Measurements from ENCODE around the gene NET1.
"Not testable (repeated sequence)": the region's sequence is repeated elsewhere in the genome, so short reads cannot be mapped to it uniquely, and the experiment has no call there.

DNA sequence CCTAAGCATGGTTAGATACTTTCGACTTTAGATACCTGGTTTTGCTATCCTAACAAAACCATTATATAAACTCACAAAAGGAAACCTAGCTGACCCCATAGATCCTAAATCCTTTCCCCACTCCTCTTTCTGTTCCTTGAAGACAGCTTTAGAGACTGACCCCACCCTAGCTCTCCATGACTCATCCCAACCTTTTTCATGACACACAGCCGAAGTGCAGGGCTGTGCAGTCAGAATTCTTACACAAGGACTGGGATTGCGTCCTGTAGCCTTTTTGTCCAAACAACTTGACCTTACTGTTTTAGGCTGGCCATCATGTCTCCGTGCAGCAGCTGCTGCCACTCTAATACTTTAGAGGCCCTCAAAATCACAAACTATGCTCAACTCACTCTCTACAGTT is 62.3 kb downstream of the NET1 start:
- TF ChIP-seq, protein P1, sequence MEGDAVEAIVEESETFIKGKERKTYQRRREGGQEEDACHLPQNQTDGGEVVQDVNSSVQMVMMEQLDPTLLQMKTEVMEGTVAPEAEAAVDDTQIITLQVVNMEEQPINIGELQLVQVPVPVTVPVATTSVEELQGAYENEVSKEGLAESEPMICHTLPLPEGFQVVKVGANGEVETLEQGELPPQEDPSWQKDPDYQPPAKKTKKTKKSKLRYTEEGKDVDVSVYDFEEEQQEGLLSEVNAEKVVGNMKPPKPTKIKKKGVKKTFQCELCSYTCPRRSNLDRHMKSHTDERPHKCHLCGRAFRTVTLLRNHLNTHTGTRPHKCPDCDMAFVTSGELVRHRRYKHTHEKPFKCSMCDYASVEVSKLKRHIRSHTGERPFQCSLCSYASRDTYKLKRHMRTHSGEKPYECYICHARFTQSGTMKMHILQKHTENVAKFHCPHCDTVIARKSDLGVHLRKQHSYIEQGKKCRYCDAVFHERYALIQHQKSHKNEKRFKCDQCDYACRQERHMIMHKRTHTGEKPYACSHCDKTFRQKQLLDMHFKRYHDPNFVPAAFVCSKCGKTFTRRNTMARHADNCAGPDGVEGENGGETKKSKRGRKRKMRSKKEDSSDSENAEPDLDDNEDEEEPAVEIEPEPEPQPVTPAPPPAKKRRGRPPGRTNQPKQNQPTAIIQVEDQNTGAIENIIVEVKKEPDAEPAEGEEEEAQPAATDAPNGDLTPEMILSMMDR (IDR thresholded peaks at IDR 0.05; ENCODE audit: borderline replicate concordance, extremely low read depth, low read length, poor library complexity, severe bottlenecking), result not testable (repeated sequence)
- TF ChIP-seq EZH2 (IDR thresholded peaks at IDR 0.05; ENCODE audit: borderline replicate concordance, low read depth, low read length, severe bottlenecking), result not testable (repeated sequence)
